ENCODE results near the gene EFNA4. TPM values are rescaled to one million over a fixed set of nuclear protein-coding genes. Genes with fewer than 3 reads are reported as not detected.

Gene EFNA4
- total RNA-seq, 1 experiment from 2014 or later = 9.8 TPM

DNA sequence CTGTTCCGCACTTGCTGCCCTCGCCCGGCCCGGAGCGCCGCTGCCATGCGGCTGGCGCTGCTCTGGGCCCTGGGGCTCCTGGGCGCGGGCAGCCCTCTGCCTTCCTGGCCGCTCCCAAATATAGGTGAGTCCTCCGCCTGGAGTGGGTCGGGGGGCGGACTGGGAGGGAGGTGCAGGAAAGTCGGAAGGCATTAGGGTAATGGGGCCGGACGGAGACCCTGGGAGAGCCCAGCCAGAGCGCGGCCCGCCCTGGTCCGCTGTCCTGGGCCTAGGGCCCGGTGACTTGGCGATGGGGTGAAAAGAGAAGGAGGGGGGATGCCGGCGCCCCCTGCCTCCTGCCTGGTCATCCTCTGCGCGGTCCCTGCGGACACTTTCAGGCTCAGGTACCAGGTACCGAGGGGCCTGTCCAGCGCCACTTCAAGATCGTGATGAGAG lies 12.2 kb upstream of the EFNA4 start:
- Histone ChIP-seq H3K9me2 (ENCODE audit: insufficient read depth) (no peaks in the 10 kb centered on the region), H3K36me3 (ENCODE audit: control insufficient read depth in 1 of 2, insufficient read depth in 2 of 2, low read length in 2 of 2) (peaks cover 16 to 17% of the 10 kb centered on the region in 2 experiments), H2AFZ (ENCODE audit: low read depth, low read length, poor library complexity, severe bottlenecking) (no peak overlapping the region), H3K27ac (ENCODE audit: low read depth, low read length) (peak overlapping the region; percentile 93), H3K79me2 (ENCODE audit: insufficient read depth, low read length) (peaks cover 39% of the 10 kb centered on the region), H3K4me3 (replicated peaks in 1 of 2; ENCODE audit: low read depth in 1 of 2, low read length in 2 of 2) (peak overlapping the region; percentile 90 to 94), H4K20me1 (ENCODE audit: insufficient read depth) (no peaks in the 10 kb centered on the region), H3K9me3 (ENCODE audit: control insufficient read depth in 1 of 2, insufficient read depth in 1 of 2, low read depth in 1 of 2, low read length in 2 of 2) (no peaks in the 10 kb centered on the region), H3K9ac (ENCODE audit: low read length) (peak overlapping the region; percentile 90), H3K27me3 (ENCODE audit: insufficient read depth, low read length) (no peaks in the 10 kb centered on the region), H3K4me2 (ENCODE audit: low read length) (peak overlapping the region; percentile 100), H3K4me1 (ENCODE audit: control insufficient read depth in 1 of 2, insufficient read depth in 2 of 2, low read length in 2 of 2) (peaks cover 13 to 38% of the 10 kb centered on the region in 2 experiments)
- ChIA-PET POLR2A (interaction anchor here (1.1 to 1.2 kb wide), 2 partner anchors 119 to 121 kb away, joined by 3 read pairs; partner anchors contain the start of gene KRTCAP2), RAD21 (ENCODE audit: low non-redundant PET in 1 of 2, low total read pairs in 2 of 2, uncharacterized antibody in 2 of 2, unreplicated experiment in 2 of 2) (interaction anchor here (0.6 to 0.9 kb wide), 2 partner anchors 34 to 96 kb away, joined by 3 to 4 read pairs; partner anchors contain the start of gene PBXIP1 (in 1 of the 2)), CTCF (interaction anchor here (0.7 to 1.6 kb wide), 22 partner anchors 10 to 382 kb away, joined by 3 to 14 read pairs (median 4); partner anchors contain the start of genes PBXIP1 and SHC1)
- ATAC-seq (no peak; the same call in 1 of the 2 replicates), DNase-seq (ENCODE audit: low read depth, low spot score) (no peak)
- TSS peak; percentile 49 for BruUV-seq (replicated peaks)
- TF ChIP-seq SIN3A (IDR thresholded peaks at IDR 0.05; ENCODE audit: low read depth) = no peak
- TF ChIP-seq, protein P1, sequence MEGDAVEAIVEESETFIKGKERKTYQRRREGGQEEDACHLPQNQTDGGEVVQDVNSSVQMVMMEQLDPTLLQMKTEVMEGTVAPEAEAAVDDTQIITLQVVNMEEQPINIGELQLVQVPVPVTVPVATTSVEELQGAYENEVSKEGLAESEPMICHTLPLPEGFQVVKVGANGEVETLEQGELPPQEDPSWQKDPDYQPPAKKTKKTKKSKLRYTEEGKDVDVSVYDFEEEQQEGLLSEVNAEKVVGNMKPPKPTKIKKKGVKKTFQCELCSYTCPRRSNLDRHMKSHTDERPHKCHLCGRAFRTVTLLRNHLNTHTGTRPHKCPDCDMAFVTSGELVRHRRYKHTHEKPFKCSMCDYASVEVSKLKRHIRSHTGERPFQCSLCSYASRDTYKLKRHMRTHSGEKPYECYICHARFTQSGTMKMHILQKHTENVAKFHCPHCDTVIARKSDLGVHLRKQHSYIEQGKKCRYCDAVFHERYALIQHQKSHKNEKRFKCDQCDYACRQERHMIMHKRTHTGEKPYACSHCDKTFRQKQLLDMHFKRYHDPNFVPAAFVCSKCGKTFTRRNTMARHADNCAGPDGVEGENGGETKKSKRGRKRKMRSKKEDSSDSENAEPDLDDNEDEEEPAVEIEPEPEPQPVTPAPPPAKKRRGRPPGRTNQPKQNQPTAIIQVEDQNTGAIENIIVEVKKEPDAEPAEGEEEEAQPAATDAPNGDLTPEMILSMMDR (IDR thresholded peaks at IDR 0.05 in 2 of 3, conservative IDR thresholded peaks at IDR 0.05 in 1 of 3; ENCODE audit: borderline replicate concordance in 1 of 3, insufficient read depth in 1 of 3, low read depth in 2 of 3, low read length in 2 of 3) = no peak
- TF ChIP-seq CEBPB (IDR thresholded peaks at IDR 0.05; ENCODE audit: low read depth) = no peak
- no peak for TF ChIP-seq EZH2 (IDR thresholded peaks at IDR 0.05)
- TF ChIP-seq POLR2A (IDR thresholded peaks at IDR 0.05; ENCODE audit: borderline replicate concordance, extremely low read depth, insufficient read depth, insufficient read length) = peak; percentile 53
- TF ChIP-seq FOSL1 (IDR thresholded peaks at IDR 0.05; ENCODE audit: low read depth) = no peak
- no peak for TF ChIP-seq YY1 (IDR thresholded peaks at IDR 0.05; ENCODE audit: extremely low read depth, insufficient replicate concordance, low read depth, low read length)
- TF ChIP-seq ZNF274 (IDR thresholded peaks at IDR 0.05; ENCODE audit: low read depth, low read length) = no peak
- TF ChIP-seq, protein P2, sequence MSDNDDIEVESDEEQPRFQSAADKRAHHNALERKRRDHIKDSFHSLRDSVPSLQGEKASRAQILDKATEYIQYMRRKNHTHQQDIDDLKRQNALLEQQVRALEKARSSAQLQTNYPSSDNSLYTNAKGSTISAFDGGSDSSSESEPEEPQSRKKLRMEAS (IDR thresholded peaks at IDR 0.05) = no peak
- no peak for TF ChIP-seq TCF7L2 (IDR thresholded peaks at IDR 0.05; ENCODE audit: borderline replicate concordance, extremely low read depth, insufficient read depth, insufficient read length)
- TF ChIP-seq ELF1 (IDR thresholded peaks at IDR 0.05; ENCODE audit: borderline replicate concordance, low read depth) = no peak
- peak; percentile 82 for TF ChIP-seq POLR2AphosphoS5 (IDR thresholded peaks at IDR 0.05; ENCODE audit: low read depth, low read length)
- TF ChIP-seq CBX3 (IDR thresholded peaks at IDR 0.05; ENCODE audit: low read depth) = no peak
- TF ChIP-seq ATF3 (IDR thresholded peaks at IDR 0.05) = no peak
- TF ChIP-seq ZFX (IDR thresholded peaks at IDR 0.05) = peak; percentile 70; the same call in 1 of the 2 replicates
- intact Hi-C loops (cut with micrococcal nuclease) = loop anchor here (5.0 kb wide), 1 partner anchor 49 kb away; the partner anchor contains the start of gene ZBTB7B
